ENCODE data around the gene IKZF2.

- no peak for TF ChIP-seq EP300 (IDR thresholded peaks at IDR 0.05)
- TF ChIP-seq CTCF (IDR thresholded peaks at IDR 0.05) = no peak
Observed at GRCh38 chr2:213010106-213010779, 141.2 kb downstream of the IKZF2 start.

Data from ovary (tissue), 3 donors.